Breast epithelium (tissue), 4 donors: ENCODE measurements around the gene CNTNAP2. TPM values are rescaled to one million over a fixed set of nuclear protein-coding genes. Genes with fewer than 3 reads are reported as not detected.
"Not testable (repeated sequence)": the region's sequence is repeated elsewhere in the genome, so short reads cannot be mapped to it uniquely, and the experiment has no call there.

ENCODE experiments used
- DNase-seq, 2 donors: peaks; one replicate each; pipeline ENCODE4 v3.0.0-alpha.2; 2019; ENCODE audit warnings: low spot score in 2 of 2
- H3K27ac ChIP-seq, 2 donors: fragments of 200-600 bp; sonication (generic) in 1 of 2; one replicate each; pipeline ENCODE4 v1.5.1; 2016 to 2019; ENCODE audit warnings: mild to moderate bottlenecking in 1 of 2
- H3K27me3 ChIP-seq, 2 donors: fragments of 200-600 bp; sonication (generic) in 1 of 2; one replicate each; pipeline versions ENCODE4 v1.5.1 to v1.6.0; 2017 to 2019; ENCODE audit warnings: control low read depth in 1 of 2, mild to moderate bottlenecking in 1 of 2
- H3K36me3 ChIP-seq: fragments of 200-600 bp; one replicate; pipeline ENCODE4 v1.5.1; 2019
- H3K4me1 ChIP-seq, 2 donors: fragments of 200-600 bp; sonication (generic); one replicate each; pipeline ENCODE4 v1.5.1; 2016 to 2019; ENCODE audit warnings: control low read depth in 1 of 2
- H3K4me3 ChIP-seq, 3 donors: fragments of 200-600 bp; sonication (generic); 1 replicate in 2 of 3; 2 replicates in 1 of 3; pipeline ENCODE4 v1.5.1; 2016 to 2019; ENCODE audit warnings: mild to moderate bottlenecking in 3 of 3, moderate library complexity in 2 of 3
- H3K9me3 ChIP-seq, 2 donors: fragments of 200-600 bp; sonication (generic) in 1 of 2; one replicate each; pipeline ENCODE4 v1.5.1; 2016 to 2019; ENCODE audit warnings: control low read depth in 1 of 2
- CTCF ChIP-seq, 3 donors: fragments of 450-650 bp; IDR thresholded peaks; one replicate each; pipeline ENCODE4 v1.5.1; 2016 to 2017; ENCODE audit warnings: antibody characterized with exemption in 3 of 3, mild to moderate bottlenecking in 3 of 3, moderate library complexity in 3 of 3
- POLR2A ChIP-seq: fragments of 450-650 bp; IDR thresholded peaks from one replicate; pipeline ENCODE4 v1.6.1; 2016; ENCODE audit warnings: antibody characterized with exemption, mild to moderate bottlenecking, moderate library complexity
- POLR2AphosphoS5 ChIP-seq, 3 donors: sonication (generic); formaldehyde crosslinking; IDR thresholded peaks; one replicate each; pipeline ENCODE4 v1.6.1; 2017; ENCODE audit warnings: antibody characterized with exemption in 3 of 3
- intact Hi-C: fragments of 100-400 bp; cut with DNase I; formaldehyde crosslinking; loops from one replicate; pipeline ENCODE4 v1.15.1; 2023; ENCODE audit warnings: low total_unique reads
- total RNA-seq, 3 donors: library from RNA; depleted of rRNA; stranded (reverse); fragments of >200 nt; gene quantifications; one replicate each; pipeline ENCODE4 v1.1.0, GENCODE V29; 2016

CNTNAP2 gene
- total RNA-seq, 3 donors from 2014 or later: 0.29 to 0.66 TPM; not detected in 1

GRCh38 chr7:148437043-148437442, 2320.4 kb downstream of the CNTNAP2 start:
- intact Hi-C loops: no loop called here

GRCh38 chr7:148442141-148442655, 2325.6 kb downstream of the CNTNAP2 start:
- no peak overlapping the region for H3K27ac ChIP-seq
- no peaks in the 10 kb centered on the region for H3K4me1 ChIP-seq
- H3K27me3 ChIP-seq: no peaks in the 10 kb centered on the region
- DNase-seq: no peak
- H3K9me3 ChIP-seq: peaks cover 15 to 32% of the 10 kb centered on the region in 2 donors
- TF ChIP-seq POLR2A: no peak
- no peak for TF ChIP-seq CTCF (IDR thresholded peaks at IDR 0.05)
- no peak for TF ChIP-seq POLR2AphosphoS5 (IDR thresholded peaks at IDR 0.05)
- intact Hi-C loops: no loop called here
- H3K4me3 ChIP-seq: no peak overlapping the region
- no peaks in the 10 kb centered on the region for H3K36me3 ChIP-seq

More at GRCh38 chr7:148437043-148437442, 2320.4 kb downstream of the CNTNAP2 start:
- H3K4me3 ChIP-seq: no peak overlapping the region
- H3K9me3 ChIP-seq: peaks cover 0 to 17% of the 10 kb centered on the region in 2 donors
- no peaks in the 10 kb centered on the region for H3K4me1 ChIP-seq
- DNase-seq: no peak
- TF ChIP-seq POLR2A: no peak
- TF ChIP-seq CTCF (IDR thresholded peaks at IDR 0.05): no peak
- no peak for TF ChIP-seq POLR2AphosphoS5 (IDR thresholded peaks at IDR 0.05)
- H3K27me3 ChIP-seq: no peaks in the 10 kb centered on the region
- H3K27ac ChIP-seq: no peak overlapping the region
- no peaks in the 10 kb centered on the region for H3K36me3 ChIP-seq

- H3K36me3 ChIP-seq: no peaks in the 10 kb centered on the region
- no peak overlapping the region for H3K27ac ChIP-seq
- DNase-seq: no peak
- intact Hi-C loops: no loop called here
- peaks cover 15 to 25% of the 10 kb centered on the region in 2 donors for H3K9me3 ChIP-seq
- H3K27me3 ChIP-seq: no peaks in the 10 kb centered on the region
- TF ChIP-seq POLR2A (no peak), CTCF (IDR thresholded peaks at IDR 0.05) (no peak), POLR2AphosphoS5 (IDR thresholded peaks at IDR 0.05) (no peak)
- H3K4me3 ChIP-seq: no peak overlapping the region
- H3K4me1 ChIP-seq: no peaks in the 10 kb centered on the region
Measured at GRCh38 chr7:148442933-148443332, 2326.3 kb downstream of the CNTNAP2 start.

GRCh38 chr7:148445260-148446044, 2328.9 kb downstream of the CNTNAP2 start:
- Histone ChIP-seq H3K36me3 (no peaks in the 10 kb centered on the region), H3K27ac (no peak overlapping the region), H3K9me3 (peaks cover 15 to 18% of the 10 kb centered on the region in 2 donors), H3K27me3 (no peaks in the 10 kb centered on the region), H3K4me3 (no peak overlapping the region), H3K4me1 (no peaks in the 10 kb centered on the region)
- no peak for DNase-seq
- intact Hi-C loops: no loop called here
- no peak for TF ChIP-seq POLR2A
- TF ChIP-seq CTCF (IDR thresholded peaks at IDR 0.05): no peak
- TF ChIP-seq POLR2AphosphoS5 (IDR thresholded peaks at IDR 0.05): no peak

GRCh38 chr7:148447221-148447849, 2330.7 kb downstream of the CNTNAP2 start:
- TF ChIP-seq CTCF (IDR thresholded peaks at IDR 0.05): no peak
- TF ChIP-seq POLR2A: no peak
- TF ChIP-seq POLR2AphosphoS5 (IDR thresholded peaks at IDR 0.05): no peak
- Histone ChIP-seq H3K36me3 (no peaks in the 10 kb centered on the region), H3K4me1 (no peaks in the 10 kb centered on the region), H3K4me3 (no peak overlapping the region), H3K9me3 (peaks cover 15 to 18% of the 10 kb centered on the region in 2 donors), H3K27ac (no peak overlapping the region), H3K27me3 (no peaks in the 10 kb centered on the region)
- intact Hi-C loops: no loop called here
- DNase-seq: no peak

- H3K9me3 ChIP-seq, H3K4me1 ChIP-seq, DNase-seq, H3K4me3 ChIP-seq, H3K27ac ChIP-seq, intact Hi-C loops, H3K27me3 ChIP-seq, H3K36me3 ChIP-seq: not testable (repeated sequence)
Measured at GRCh38 chr7:148451526-148451925, 2334.9 kb downstream of the CNTNAP2 start.
